ENCODE results near the gene ZDHHC3. TPM values are rescaled to one million over a fixed set of nuclear protein-coding genes. Genes with fewer than 3 reads are reported as not detected.

The ZDHHC3 gene, protein sequence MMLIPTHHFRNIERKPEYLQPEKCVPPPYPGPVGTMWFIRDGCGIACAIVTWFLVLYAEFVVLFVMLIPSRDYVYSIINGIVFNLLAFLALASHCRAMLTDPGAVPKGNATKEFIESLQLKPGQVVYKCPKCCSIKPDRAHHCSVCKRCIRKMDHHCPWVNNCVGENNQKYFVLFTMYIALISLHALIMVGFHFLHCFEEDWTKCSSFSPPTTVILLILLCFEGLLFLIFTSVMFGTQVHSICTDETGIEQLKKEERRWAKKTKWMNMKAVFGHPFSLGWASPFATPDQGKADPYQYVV
- total RNA-seq (ENCODE audit: insufficient read depth, low replicate concordance) = 53.7 TPM

DNA sequence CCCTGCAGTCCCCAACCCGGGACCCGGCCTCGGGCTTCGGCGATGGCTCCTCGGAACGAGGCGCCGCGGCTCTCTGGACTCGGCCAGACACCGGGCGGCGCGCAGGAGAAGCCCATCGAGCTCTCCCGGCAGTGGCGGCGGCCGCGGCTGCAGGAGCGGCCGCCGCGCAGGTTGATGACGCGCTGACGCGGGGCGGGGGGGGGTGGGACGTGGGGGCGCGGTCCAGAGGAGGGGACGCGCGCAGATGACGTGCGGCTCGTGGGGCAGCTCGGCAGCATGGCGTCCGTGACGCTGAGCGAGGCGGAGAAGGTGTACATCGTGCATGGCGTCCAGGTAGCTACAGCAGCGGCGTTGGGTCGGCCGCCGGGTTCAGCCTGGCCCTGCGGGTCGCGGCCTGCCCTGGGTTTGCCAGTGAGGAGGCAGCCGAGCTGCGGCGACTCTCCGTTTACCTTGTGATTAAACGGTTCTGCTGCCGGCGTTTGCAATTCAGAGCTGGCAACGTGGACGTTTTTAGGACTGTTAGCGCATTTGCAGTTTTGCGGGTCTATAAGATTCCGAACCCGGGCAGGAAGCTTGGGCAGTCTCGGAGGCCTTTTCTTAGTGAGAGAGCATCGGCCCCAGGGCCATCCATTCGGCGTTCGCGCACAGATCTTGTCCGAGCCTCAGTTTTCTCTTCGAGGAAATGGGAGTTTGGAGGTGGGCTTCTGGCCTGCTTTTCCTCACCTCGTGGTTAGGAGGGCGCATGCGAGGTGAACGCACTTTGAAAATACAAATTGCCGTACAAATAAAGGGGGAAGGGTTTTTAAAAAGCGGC, at the start of gene ZDHHC3, which contains the start of gene EXOSC7:
Gene ZDHHC3 (minus strand): TSS at position 173 of the 814 bp plus-strand sequence. CDS start 16,738 bp downstream, outside the sequence.
Gene EXOSC7 (plus strand): TSS at position 243 of the 814 bp plus-strand sequence. CDS start 34 bp downstream, at position 277.
- peak; percentile 91 for DNase-seq (ENCODE audit: low spot score)

DNA sequence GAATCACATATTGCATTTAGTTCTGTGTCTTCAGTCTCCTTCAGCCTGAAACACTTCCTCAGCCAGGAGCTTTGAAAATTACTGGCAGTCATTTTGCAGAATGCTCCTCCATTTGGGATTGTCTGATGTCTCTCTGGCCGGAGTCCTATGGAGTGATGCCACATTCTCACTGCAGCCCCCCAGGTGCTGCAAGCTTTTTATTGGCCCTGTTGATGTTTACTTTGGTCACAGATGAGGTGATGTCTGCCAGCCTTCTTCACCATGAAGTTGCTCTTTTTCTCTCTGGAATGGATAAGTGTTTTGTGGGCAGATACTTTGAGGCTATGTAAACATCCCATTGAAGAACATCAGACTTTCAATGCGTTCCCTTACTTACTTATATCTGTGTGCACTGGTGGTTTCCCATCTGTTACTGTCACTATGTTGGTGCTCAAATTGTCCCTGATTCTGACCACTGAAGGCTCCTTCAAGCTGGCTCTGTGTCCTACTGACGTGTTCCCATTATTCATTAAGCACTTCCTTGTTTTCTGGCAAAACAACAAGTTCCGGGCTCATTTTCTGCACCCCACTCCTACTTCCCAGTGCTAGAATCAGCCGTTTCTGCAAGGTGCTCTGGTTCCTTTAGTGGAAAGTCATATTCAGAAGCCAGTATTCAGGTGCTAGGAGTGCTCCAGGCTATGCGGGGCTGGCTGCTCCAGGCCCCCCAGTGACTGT, 48.7 kb upstream of the ZDHHC3 start:
- no peak for DNase-seq (ENCODE audit: low spot score)

DNA sequence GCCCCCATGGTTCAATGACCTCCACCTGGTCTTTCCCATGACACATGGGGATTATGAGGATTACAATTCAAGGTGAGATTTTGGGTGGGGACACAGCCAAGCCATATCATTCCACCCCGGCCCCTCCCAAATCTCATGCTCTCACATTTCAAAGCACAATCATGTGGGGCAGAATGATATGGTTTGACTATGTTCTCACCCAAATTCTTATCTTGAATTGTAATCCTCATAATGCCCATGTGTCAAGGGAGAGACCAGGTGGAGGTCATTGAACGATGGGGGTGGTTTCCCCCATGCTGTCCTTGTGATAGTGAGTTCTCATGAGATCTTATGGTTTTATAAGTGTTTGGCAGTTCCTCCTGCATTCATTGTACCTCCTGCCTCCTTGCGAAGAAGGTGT, 47.7 kb upstream of the ZDHHC3 start:
- DNase-seq (ENCODE audit: low spot score) = no peak

DNA sequence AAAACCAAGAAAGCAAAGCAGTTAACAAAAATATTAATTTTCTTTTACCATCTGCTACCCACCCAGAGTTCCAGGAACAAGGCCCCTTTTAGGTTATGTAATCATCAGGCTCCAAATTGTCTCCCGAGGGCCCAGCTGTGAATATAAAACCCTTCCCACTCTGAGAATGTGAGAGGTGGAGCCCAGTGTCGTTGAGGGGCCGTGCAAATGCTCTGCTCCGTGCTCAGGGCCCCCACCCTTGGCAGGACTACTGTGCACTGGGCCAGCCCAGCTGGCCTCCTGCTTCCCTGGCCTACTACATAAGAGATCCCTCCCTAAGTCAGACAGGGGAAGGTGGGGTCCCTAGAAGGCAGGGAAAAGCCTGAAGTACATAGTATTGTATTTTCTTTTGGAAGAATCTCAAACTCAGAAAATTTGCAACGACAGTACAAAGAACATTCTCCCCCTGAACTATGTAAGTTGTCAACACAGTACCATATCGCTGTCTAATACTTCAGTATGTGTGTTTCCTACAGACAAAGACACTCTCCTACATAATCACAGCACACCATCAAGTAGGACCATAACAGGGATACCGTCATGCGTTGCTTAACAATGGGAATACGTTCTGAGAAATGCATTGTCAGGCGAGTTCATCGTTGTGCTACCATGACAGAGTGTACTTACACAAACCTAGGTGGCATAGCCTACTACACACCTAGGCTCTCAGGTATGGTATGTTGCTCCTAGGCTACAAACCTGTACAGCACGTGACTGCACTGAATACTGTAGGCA, 45.7 kb upstream of the ZDHHC3 start:
- DNase-seq (ENCODE audit: low spot score) = peak; percentile 37

DNA sequence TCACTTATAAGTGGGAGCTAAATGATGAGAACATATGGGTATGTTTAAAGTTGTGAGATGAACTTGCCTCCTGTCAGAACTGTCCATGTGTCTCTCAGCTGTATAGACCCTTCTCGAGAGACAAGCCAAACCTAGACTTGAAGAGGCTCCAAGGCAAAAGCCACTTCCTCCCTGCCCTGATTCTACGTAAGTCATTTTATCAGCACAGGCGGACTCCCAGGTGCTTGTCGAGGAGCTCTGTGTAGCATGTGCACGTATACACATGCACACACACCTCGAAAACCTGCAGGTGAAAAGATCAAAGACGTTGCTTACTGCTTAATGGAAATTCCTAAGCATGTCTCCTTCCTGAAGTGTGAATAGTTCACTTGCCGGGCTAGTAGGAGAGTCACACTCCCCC, 44.6 kb upstream of the ZDHHC3 start:
- no peak for DNase-seq (ENCODE audit: low spot score)

DNA sequence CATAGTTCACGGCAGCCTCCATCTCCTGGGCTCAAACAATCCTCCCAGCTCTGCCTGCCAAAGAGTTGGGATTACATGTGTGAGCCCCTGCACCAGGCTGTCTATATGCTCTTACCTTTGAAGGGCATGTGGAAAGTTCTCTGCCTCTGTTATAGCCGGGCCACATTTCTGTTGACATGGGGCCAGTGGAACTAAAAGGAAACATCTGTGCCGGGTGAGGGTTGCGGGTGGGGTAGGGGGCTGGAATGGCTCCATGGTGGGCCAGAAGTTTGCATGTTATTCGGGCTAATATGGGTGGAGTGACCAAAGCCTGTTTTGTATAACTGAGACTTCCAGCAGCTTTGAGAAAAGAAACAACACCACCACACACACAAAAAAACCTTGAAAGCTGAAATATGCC, 41.8 kb upstream of the ZDHHC3 start:
- no peak for DNase-seq (ENCODE audit: low spot score)

DNA sequence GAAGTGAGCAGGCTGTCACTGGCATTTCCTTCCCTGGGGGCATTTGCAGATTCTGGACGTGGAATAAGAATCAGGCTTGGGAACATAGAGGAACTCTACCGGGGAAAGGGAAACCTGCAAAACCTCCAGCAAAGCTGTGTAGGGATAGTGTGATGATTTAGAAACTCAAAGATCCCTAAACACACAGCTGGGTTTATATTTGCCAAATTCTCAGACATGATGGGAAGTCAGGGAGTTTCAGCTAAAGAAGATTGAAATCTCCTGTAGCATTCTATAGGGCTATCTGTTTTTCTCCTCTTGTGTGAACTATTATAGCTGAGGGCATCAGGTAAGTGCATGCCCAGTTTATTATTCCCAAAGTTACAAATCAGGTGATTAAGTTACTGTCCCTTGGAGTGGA, 40.9 kb upstream of the ZDHHC3 start:
- no peak for DNase-seq (ENCODE audit: low spot score)

DNA sequence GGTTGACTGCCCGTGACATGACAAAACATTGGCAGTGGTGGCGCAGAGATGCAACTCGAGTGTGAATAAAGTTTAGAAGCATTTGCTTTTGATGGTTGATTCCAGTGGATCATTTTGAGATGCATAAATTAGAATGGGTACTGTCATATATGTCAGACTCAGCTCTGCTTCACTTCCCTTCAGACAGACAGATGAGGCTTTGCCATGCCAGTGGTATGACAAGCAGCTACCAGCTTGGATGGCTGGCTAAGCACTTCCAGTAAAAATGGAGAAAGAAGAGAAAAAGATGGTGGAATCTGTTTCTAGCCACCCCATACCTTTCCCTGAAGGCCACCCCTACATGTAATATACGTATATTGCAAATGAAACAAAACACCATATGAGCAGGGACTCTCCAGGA, 36.6 kb upstream of the ZDHHC3 start:
- DNase-seq (ENCODE audit: low spot score) = no peak

DNA sequence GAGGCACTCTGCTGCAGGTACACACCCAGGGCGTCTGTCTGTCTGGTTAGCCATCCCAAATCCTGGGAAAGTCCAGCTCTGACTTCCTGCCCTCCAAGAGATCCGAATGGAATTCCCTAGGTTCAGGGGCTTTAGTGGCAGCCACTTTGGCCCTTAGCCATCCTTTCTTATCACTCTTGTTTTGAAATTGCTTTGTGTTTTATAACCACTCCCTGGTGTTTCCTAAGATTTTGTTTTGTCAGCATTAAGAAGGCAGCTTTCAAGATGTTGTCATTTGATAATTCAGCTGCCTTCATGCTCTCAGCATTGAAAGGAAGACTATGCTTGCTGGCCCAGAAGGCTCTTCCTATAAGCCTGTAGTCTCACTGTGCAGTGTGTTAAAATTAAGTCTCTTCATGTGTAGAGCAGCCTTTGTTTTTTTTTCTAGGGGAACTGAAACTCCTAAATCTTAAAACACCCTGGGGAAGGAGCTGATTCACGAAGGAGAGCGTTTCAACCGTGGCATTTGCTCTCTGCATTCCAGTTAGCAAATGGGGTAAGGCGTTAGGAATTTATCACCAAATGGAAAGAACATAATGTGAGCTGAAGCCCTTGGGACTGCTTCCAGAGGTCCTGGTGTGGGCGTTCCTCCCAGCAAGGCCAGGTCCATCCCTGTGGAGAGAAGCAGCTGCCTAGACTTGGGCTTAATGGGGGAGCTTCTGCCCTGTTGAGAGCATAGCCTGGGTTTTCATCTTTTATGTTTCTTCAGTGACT, 36.0 kb upstream of the ZDHHC3 start:
- DNase-seq (ENCODE audit: low spot score) = peak; percentile 90

DNA sequence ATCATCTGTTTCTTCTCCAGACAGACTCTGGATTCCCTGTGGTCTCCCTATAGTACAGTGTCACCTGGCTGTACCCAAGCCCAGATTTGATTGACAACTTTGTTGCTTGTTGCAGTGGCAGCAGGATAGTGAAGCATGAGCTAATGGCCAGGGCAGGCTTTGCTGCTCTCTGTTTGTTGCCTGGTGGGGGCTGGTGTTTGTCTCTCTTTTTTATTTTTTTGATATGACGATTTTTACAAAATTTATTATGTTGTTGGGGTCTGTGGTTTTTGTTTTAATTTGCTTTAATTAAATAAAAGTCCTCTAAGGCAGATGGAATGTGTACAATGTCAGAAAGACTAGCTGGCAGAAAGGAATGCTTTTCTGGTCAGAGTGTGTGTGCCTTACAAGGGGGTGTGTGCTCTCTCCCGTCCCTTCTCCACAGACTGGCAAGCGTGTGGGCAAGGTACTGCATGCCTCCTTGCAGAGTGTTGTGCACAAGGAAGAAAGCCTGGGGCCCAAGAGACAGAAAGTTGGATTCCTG, 34.9 kb upstream of the ZDHHC3 start:
- peak; percentile 54 for DNase-seq (ENCODE audit: low spot score)

DNA sequence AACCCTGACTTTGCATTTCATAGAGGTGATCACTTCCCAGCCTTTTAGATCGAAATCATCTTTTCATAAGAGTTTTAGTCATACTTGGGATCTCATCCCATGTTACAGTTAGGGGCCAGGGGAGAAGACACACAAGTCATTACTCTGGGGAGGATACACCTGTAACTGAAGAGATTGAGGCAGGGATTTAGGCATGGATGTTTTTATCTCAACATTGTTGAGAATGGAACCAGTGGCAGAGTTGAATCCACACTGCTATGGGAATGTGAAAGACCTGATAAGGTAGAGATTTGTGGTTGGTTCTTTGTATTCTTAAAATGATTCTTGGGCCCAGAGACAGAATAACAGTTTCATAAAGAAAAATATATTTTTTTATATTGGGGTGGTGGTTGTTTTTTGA, 33.9 kb upstream of the ZDHHC3 start:
- DNase-seq (ENCODE audit: low spot score) = no peak

DNA sequence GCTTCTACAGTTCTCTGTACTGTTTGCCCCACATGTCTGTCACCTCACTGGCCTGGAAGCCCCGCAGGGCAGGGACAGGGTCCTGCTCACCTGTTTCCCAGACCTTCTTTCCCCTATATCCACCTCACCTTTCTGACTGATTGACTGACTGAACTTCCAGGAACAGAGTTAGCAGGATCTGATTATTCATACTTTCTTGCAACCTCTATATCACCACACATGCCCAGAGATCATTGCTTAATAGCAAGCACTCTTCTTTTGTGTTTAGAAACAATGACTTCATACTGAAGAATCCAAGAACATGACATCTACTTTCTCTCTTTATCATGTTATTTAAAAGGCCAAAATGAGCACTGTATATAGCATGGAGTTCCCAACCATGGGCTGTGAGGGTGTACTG, 32.1 kb upstream of the ZDHHC3 start:
- DNase-seq (ENCODE audit: low spot score) = no peak

DNA sequence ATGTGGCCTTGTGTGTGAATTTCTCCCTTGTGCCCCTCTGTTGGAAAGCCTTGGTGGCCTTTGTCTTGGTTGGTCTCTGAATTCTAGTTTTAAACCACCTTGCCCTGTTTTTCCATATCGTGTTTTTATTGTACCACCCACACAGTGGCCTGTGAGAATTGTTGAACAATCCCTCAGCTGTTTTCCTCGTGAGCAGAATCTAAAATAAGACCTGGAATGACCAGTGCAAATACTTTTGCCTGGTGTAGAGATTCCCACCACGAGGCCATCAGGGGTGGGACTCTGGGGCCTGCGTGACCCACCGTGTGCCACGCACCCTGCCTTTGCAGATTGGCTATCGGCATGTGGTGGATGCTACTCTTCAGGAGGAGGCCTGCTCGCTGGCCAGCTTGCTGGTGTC, 31.1 kb upstream of the ZDHHC3 start:
- no peak for DNase-seq (ENCODE audit: low spot score)

DNA sequence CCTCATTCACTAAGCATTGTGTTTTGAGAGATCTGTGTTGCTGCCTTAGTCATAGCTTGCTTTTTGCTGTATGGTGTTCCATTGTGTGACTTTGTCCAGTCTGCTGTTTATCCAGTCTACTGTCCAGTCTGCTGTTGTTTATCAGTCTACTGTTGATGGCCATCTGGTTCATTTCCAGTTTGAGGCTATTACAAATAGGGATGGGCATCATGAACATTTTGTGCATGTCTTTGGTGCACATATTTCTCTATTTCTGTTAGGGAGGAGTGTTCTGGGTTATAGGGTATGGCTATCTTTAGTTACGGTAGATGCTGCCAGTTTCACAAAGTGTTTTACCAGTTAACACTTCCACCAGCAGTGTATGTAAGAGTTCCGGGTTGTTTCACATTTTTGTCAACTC, 27.9 kb upstream of the ZDHHC3 start:
- DNase-seq (ENCODE audit: low spot score) = no peak

DNA sequence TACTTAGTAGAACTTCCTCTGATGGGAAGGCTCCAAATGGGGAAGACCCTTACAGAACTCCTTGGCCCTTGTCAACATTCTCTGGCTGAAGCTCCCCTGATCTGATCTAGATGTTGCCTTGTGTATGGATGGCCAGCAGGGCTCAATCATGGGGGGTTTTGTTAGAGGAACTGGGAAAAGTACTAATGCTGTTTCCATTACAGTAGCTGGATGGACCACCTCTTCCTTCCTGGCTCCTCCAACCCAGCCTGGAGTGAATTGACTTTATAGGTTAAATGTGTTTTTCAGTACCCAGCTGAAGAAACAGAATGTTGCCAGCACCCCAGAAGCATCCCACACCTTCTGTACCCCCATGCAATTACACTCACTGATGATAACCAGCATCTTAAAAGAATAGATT, 27.4 kb upstream of the ZDHHC3 start:
- DNase-seq (ENCODE audit: low spot score) = no peak

DNA sequence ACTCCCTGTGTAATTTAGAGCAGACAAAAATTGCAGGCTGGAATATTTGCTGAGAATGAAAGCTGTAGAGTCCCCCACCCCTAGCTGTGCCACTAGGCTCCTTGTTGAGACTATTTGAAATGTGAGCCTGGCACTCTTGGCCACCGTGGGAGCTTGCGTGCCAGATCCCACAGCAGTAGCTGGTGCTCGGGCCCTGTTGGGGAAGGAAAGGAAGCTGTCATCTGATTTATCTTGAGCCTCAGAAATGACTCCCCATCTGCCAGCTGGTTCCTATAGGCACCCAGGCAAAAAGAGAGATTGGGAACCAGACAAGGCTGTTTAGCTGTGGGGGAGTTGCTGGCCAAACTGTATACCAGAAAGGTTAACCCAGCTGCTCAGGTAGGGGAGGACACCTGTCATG, 26.7 kb upstream of the ZDHHC3 start:
- no peak for DNase-seq (ENCODE audit: low spot score)

DNA sequence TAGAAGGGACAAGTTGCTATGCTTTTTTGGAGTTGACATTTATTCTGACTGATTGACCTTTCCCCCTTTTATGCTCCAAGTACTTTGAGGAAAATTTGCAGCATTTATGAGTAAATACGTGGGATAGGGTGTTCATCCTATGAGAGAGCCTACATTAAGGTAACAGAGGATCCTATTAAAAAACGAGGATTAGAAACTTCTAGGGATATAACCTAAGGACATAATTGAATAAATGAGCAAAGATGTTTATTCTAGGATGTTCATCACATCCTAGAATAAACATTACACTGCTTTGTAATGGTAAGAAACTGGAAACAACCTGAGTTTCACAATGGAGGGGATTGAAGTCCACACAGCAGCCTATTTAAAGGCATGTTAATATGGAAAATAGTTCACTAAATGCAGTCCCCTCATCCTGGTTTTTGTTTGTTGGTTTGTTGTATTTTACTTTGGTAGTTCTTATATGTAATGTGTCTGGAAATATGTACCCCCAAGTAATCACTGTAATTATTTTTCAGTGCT, 26.2 kb upstream of the ZDHHC3 start:
- no peak for DNase-seq (ENCODE audit: low spot score)

DNA sequence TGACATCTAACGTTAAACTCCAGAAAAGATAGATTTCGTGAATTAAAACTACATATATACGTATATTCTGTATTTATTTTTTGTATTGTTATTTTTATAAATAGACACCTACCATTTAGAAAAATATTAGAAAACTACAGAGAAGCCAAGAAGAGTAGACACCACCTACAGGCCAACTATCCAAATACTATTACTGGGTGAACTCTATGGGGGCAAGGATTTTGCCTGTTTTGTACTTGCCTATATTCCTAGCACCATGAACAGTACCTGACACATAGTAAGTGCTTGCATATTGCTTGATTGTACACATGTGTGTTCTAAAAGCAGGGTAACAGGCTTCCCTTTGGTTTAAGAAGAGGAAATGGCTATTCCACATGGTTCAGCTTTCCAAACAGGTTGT, 25.8 kb upstream of the ZDHHC3 start:
- DNase-seq (ENCODE audit: low spot score) = no peak

DNA sequence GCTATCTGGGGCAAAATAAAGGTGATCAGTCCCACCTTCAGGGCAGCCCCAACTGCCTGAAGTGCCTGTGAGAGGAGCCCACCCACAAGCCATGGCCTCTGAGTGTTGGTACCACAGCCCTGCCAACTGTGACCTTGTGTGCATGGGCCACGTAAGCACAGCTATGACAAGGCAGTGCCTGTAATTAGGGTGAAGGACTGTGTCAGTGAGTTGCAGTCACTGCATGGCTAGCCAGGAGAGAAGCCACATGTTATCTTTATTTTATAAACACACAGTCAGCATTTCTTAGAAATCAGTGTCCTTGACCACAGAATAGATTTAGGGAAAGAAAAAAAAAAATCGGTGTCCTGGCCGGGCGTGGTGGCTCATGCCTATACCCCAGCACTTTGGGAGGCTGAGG, 24.8 kb upstream of the ZDHHC3 start:
- DNase-seq (ENCODE audit: low spot score) = no peak

DNA sequence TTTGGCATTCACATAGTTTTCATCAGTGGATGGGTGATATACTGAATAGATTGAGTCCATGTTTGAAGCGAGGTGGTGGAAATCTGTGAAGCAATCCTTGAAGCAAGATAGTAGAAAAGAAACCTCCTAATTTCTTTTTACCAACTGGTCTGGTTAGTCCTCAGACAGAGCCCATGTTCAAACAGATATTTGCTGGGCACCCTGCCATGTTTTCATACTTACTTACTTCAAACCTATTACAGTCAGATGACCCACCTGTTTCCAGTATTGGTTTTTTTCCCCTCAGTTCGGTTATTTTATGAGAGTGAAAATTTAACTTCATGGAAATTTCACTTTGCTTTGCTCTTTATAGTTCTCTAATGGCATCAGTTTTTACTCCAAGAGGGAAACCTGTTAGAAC, 23.8 kb upstream of the ZDHHC3 start:
- no peak for DNase-seq (ENCODE audit: low spot score)

Data from umbilical cord (tissue), 2 donors.